DND-41 (cell line): ENCODE results near the gene ELAVL2.

Source experiments
- CTCF ChIP-seq: IDR thresholded peaks from 2 replicates; pipeline ENCODE4 v1.5.1; 2012; ENCODE audit warnings: borderline replicate concordance, low read length, moderate library complexity, mild to moderate bottlenecking; ENCODE audit not compliant: poor library complexity, severe bottlenecking; ENCODE audit errors: extremely low read depth
- EZH2 ChIP-seq: IDR thresholded peaks from 3 replicates; pipeline ENCODE4 v1.6.1; 2012; ENCODE audit warnings: borderline replicate concordance, low read depth, mild to moderate bottlenecking, moderate library complexity, low read length, inconsistent platforms; ENCODE audit not compliant: severe bottlenecking

DNA sequence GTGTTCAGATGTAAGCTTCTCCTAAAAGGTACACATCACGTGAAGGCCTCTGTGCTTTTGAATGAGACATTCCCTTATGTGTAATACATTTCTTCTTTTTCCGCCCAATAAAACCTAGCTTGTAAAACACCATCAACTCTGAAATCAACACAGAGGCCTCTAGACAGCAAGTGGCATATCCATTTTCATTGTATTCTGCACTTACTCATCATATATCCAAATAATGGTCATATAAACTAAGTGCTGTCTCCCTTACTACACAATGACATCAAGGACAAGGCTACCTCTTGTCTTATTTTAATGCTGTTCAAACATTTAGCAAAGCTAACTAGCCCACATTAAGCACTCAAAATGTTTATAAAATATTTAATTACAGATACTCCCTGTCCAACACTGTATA is 108.5 kb downstream of the ELAVL2 start:
- TF ChIP-seq CTCF = no peak
- no peak for TF ChIP-seq EZH2
